LoVo (cell line): ENCODE data around the gene MUC13.

Source experiments
- DNase-seq: peaks from one replicate; pipeline ENCODE4 v3.0.0-alpha.2; 2016; ENCODE audit warnings: low spot score

The MUC13 gene

GRCh38 chr3:124876401-124876878 lies 58.1 kb downstream of the MUC13 start:
- DNase-seq, result no peak

- no peak for DNase-seq
Observed at GRCh38 chr3:124873226-124873625, 61.3 kb downstream of the MUC13 start.

GRCh38 chr3:124867511-124867910 lies 67.0 kb downstream of the MUC13 start:
- no peak for DNase-seq

- no peak for DNase-seq
Observed at GRCh38 chr3:124862006-124862405, 72.5 kb downstream of the MUC13 start.

DNA sequence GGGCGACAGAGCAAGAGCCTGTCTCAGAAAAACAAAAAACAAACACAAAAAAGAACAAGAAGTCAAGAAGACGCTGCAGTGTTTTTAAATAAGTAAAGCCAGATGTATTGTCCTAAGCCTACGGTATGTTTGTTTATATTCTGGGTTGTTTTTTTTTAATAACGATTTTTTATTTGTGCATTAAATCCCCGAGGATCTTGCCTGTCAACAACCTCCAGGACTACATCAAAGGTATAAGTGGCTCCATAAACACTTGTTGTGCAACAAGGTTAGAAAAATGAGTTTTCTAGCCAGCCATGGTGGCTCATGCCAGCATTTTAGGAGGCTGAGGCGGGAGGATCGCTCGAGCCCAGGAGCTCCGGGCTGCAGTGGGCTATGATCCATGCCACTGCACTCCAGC lies 73.5 kb downstream of the MUC13 start:
- DNase-seq, result no peak

DNA sequence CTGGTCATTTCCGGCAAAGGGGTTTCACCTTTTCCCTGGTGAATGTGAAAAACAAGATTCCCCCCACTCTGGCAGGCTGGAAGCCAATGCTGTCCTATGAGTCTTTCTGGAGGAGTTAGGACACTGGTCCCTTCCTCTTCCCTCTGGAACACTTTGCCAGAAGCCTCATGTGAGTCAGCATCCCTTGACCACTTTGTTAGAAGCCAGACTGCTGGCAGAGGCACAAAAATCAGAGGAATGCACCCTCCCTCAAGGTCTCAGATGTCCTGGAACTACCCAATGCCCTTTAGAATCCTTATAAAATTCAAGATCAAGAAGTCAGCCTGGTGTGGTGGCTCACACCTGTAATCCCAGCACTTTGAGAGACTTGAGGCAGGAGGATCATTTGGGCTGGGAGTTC lies 74.0 kb downstream of the MUC13 start:
- DNase-seq, result peak; percentile 81

- DNase-seq, result no peak
Observed at GRCh38 chr3:124859025-124859424, 75.5 kb downstream of the MUC13 start.

GRCh38 chr3:124858275-124858674 lies 76.3 kb downstream of the MUC13 start:
- no peak for DNase-seq

DNA sequence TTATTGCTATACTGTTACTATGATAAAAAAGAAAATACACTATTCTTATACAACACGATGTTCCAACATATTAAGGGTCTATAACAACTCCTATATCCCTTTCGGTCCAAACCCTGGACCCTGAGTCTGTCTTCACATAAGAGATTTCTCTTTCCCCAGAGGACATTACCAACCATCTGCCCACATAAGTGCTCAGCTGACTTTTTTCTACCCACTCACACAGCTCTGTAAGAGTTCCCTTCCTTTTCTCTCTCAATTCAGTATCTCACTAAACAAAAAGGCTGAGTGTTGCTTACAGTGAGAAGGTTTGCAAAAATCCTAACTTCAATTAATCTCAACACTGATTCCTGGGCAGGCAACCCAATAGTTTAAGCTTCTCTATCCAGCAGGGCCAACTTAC lies 77.9 kb downstream of the MUC13 start:
- DNase-seq, result no peak
